GM23338 (cell line): ENCODE results near the gene ACOXL. TPM values are rescaled to one million over a fixed set of nuclear protein-coding genes. Genes with fewer than 3 reads are reported as not detected.

Experiments
- CREB1 ChIP-seq: fragments of 250-450 bp; sonication (Bioruptor Pico); IDR thresholded peaks from 2 replicates; pipeline ENCODE4 v1.5.0; 2020; ENCODE audit warnings: low read depth, mild to moderate bottlenecking, moderate library complexity
- ETS1 ChIP-seq: IDR thresholded peaks from 2 replicates; pipeline ENCODE4 v1.6.1; 2016; ENCODE audit warnings: antibody characterized with exemption
- EZH2 ChIP-seq: fragments of 200-600 bp; sonication (generic); IDR thresholded peaks from one replicate; pipeline ENCODE4 v1.8.0; 2017; ENCODE audit warnings: antibody characterized with exemption, mild to moderate bottlenecking, low read depth; ENCODE audit not compliant: unreplicated experiment
- EZH2phosphoT487 ChIP-seq: fragments of 200-600 bp; sonication (generic); IDR thresholded peaks from one replicate; pipeline ENCODE4 v1.8.1; 2018; ENCODE audit warnings: antibody characterized with exemption; ENCODE audit not compliant: unreplicated experiment
- NANOG ChIP-seq: IDR thresholded peaks from 2 replicates; pipeline ENCODE4 v1.6.1; 2016; ENCODE audit warnings: antibody characterized with exemption, borderline replicate concordance
- POLR2AphosphoS5 ChIP-seq: IDR thresholded peaks from 2 replicates; pipeline ENCODE4 v1.6.1; 2016; ENCODE audit warnings: antibody characterized with exemption, low read depth
- REST ChIP-seq: IDR thresholded peaks from one replicate; pipeline ENCODE4 v1.6.1; 2018; ENCODE audit warnings: antibody characterized with exemption; ENCODE audit not compliant: unreplicated experiment
- ZNF114 ChIP-seq: fragments of 250-450 bp; sonication (Bioruptor Pico); IDR thresholded peaks from 2 replicates; pipeline ENCODE4 v1.5.0; 2020; ENCODE audit warnings: mild to moderate bottlenecking, moderate library complexity
- polyA plus RNA-seq: library from polyadenylated mRNA; unstranded; fragments of >200 nt; fragmentation: Nextera tagmentation; extraction: Ambion mirVana; gene quantifications from 2 replicates; pipeline ENCODE4 v1.2.1, GENCODE V29; 2016
- total RNA-seq: library from RNA; depleted of rRNA; stranded (reverse); fragments of >200 nt; shearing (Covaris generic); gene quantifications from 2 replicates; pipeline ENCODE4 v1.2.3, GENCODE V29; 2014
- TF ChIP-seq, protein P1 (sequence below): fragments of 250-450 bp; sonication (Bioruptor Pico); IDR thresholded peaks from 2 replicates; pipeline ENCODE4 v1.5.0; 2020; ENCODE audit warnings: mild to moderate bottlenecking, moderate library complexity

Gene ACOXL
- total and polyA plus RNA-seq, 2 experiments from 2014 or later = 9.0 to 14.7 TPM

DNA sequence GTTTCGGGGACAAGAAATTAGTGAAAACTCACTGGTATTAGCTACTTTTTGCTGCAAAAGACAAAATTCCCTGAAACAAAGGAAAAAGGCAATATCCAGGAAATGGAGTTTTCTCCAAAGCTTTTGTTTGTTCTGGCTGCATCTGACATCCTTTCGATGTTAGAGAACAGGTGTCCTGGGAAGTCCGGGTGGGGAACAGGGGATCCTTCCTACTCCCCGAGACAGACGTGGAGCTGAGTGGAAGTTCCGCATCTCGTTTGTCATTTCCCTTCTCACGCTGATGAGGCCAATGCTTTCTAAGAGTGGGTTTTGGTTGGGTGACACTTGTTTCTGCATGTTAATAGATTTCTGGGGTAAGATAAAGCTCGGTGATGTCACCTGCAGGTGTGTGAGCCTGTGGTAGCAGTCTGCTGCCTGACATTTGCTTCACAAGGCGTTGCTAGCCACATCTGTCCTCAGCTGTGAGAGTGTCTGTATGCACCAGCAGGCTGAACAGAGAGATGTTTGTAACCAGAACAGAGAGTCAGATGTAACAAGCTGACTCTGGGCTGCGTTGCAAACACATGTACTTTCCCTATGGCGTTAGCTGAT lies 125.9 kb downstream of the ACOXL start (continued):
- TF ChIP-seq, protein P1, sequence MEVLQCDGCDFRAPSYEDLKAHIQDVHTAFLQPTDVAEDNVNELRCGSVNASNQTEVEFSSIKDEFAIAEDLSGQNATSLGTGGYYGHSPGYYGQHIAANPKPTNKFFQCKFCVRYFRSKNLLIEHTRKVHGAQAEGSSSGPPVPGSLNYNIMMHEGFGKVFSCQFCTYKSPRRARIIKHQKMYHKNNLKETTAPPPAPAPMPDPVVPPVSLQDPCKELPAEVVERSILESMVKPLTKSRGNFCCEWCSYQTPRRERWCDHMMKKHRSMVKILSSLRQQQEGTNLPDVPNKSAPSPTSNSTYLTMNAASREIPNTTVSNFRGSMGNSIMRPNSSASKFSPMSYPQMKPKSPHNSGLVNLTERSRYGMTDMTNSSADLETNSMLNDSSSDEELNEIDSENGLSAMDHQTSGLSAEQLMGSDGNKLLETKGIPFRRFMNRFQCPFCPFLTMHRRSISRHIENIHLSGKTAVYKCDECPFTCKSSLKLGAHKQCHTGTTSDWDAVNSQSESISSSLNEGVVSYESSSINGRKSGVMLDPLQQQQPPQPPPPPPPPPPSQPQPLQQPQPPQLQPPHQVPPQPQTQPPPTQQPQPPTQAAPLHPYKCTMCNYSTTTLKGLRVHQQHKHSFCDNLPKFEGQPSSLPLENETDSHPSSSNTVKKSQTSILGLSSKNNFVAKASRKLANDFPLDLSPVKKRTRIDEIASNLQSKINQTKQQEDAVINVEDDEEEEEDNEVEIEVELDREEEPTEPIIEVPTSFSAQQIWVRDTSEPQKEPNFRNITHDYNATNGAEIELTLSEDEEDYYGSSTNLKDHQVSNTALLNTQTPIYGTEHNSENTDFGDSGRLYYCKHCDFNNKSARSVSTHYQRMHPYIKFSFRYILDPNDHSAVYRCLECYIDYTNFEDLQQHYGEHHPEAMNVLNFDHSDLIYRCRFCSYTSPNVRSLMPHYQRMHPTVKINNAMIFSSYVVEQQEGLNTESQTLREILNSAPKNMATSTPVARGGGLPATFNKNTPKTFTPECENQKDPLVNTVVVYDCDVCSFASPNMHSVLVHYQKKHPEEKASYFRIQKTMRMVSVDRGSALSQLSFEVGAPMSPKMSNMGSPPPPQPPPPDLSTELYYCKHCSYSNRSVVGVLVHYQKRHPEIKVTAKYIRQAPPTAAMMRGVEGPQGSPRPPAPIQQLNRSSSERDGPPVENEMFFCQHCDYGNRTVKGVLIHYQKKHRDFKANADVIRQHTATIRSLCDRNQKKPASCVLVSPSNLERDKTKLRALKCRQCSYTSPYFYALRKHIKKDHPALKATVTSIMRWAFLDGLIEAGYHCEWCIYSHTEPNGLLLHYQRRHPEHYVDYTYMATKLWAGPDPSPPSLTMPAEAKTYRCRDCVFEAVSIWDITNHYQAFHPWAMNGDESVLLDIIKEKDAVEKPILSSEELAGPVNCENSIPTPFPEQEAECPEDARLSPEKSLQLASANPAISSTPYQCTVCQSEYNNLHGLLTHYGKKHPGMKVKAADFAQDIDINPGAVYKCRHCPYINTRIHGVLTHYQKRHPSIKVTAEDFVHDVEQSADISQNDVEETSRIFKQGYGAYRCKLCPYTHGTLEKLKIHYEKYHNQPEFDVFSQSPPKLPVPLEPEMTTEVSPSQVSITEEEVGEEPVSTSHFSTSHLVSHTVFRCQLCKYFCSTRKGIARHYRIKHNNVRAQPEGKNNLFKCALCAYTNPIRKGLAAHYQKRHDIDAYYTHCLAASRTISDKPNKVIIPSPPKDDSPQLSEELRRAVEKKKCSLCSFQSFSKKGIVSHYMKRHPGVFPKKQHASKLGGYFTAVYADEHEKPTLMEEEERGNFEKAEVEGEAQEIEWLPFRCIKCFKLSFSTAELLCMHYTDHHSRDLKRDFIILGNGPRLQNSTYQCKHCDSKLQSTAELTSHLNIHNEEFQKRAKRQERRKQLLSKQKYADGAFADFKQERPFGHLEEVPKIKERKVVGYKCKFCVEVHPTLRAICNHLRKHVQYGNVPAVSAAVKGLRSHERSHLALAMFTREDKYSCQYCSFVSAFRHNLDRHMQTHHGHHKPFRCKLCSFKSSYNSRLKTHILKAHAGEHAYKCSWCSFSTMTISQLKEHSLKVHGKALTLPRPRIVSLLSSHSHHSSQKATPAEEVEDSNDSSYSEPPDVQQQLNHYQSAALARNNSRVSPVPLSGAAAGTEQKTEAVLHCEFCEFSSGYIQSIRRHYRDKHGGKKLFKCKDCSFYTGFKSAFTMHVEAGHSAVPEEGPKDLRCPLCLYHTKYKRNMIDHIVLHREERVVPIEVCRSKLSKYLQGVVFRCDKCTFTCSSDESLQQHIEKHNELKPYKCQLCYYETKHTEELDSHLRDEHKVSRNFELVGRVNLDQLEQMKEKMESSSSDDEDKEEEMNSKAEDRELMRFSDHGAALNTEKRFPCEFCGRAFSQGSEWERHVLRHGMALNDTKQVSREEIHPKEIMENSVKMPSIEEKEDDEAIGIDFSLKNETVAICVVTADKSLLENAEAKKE (CRISPR knock-in tag) = no peak
- TF ChIP-seq REST (no peak), ZNF114 (no peak), ETS1 (no peak), EZH2 (no peak), CREB1 (CRISPR knock-in tag) (no peak), POLR2AphosphoS5 (no peak), EZH2phosphoT487 (no peak), NANOG (no peak)
